B cell (primary cell): Measurements from ENCODE around the gene STAMBP. TPM values are rescaled to one million over a fixed set of nuclear protein-coding genes. Genes with fewer than 3 reads are reported as not detected.

ENCODE experiments used
- ATAC-seq: fragments of 200-7000 bp; cut with Tn5 transposase; one replicate; pipeline ENCODE4 v1.10.0; 2021; ENCODE audit warnings: low read depth, mild to moderate bottlenecking, moderate number of reproducible peaks, moderate library complexity
- CTCF ChIA-PET: fragments of 350-600 bp; sonication (Branson Sonifier 250); formaldehyde crosslinking; loops from one replicate; lab custom pipeline; 2021; ENCODE audit warnings: antibody characterized with exemption, inconsistent platforms; lab: Charles Lee
- POLR2A ChIA-PET: fragments of 350-600 bp; sonication (Branson Sonifier 250); formaldehyde crosslinking; loops from one replicate; lab custom pipeline; 2021; ENCODE audit warnings: antibody characterized with exemption; lab: Charles Lee
- DNase-seq: peaks from one replicate; pipeline ENCODE4 v3.0.0; 2013
- H2AFZ ChIP-seq: 2 replicates; pipeline ENCODE4 v1.6.1; 2012; ENCODE audit warnings: mild to moderate bottlenecking, low read depth, low read length; ENCODE audit not compliant: insufficient read depth, poor library complexity, severe bottlenecking
- H3K27ac ChIP-seq, 2 donors: 1 replicate in 1 of 2; 2 replicates in 1 of 2; pipeline ENCODE4 v1.5.1; 2012 to 2013; ENCODE audit warnings: low read length in 2 of 2, mild to moderate bottlenecking in 2 of 2, moderate library complexity in 1 of 2
- H3K27me3 ChIP-seq, 4 experiments: fragments of 200-600 bp in 1 of 4; sonication (generic) in 1 of 4; replicated peaks in 1 of 4; 1 replicate in 2 of 4; 2 replicates in 2 of 4; pipeline versions ENCODE4 v1.6.1 to v1.7.0; 2013 to 2016; ENCODE audit warnings: low read length in 3 of 4, mild to moderate bottlenecking in 2 of 4, mixed read lengths in 1 of 4, moderate library complexity in 1 of 4; ENCODE audit not compliant: insufficient read depth in 4 of 4, control insufficient read depth in 3 of 4; ENCODE audit errors: control extremely low read depth in 1 of 4
- H3K36me3 ChIP-seq, 2 experiments: replicated peaks in 1 of 2; 1 replicate in 1 of 2; 2 replicates in 1 of 2; pipeline versions ENCODE4 v1.6.1 to v1.7.1; 2013; ENCODE audit warnings: low read length in 1 of 2; ENCODE audit not compliant: insufficient read depth in 2 of 2, control insufficient read depth in 1 of 2; ENCODE audit errors: control extremely low read depth in 1 of 2, extremely low read depth in 1 of 2
- H3K4me1 ChIP-seq, 2 donors: fragments of 200-600 bp in 1 of 2; sonication (generic) in 1 of 2; 1 replicate in 1 of 2; 2 replicates in 1 of 2; pipeline versions ENCODE4 v1.5.1 to v1.6.1; 2013 to 2017; ENCODE audit warnings: low read length in 2 of 2; ENCODE audit not compliant: control insufficient read depth in 2 of 2, insufficient read depth in 2 of 2
- H3K4me2 ChIP-seq: replicated peaks from 2 replicates; pipeline ENCODE3; 2012; ENCODE audit warnings: mild to moderate bottlenecking, low read depth, low read length; ENCODE audit not compliant: poor library complexity, severe bottlenecking
- H3K4me3 ChIP-seq, 5 experiments: fragments of 200-600 bp in 1 of 5; sonication (generic) in 1 of 5; 1 replicate in 3 of 5; 2 replicates in 2 of 5; pipeline versions ENCODE4 v1.5.1 to v1.7.0; 2011 to 2016; ENCODE audit warnings: low read length in 4 of 5, mild to moderate bottlenecking in 4 of 5, low read depth in 2 of 5, control low read depth in 1 of 5, moderate library complexity in 1 of 5; ENCODE audit not compliant: insufficient read depth in 1 of 5; ENCODE audit errors: control extremely low read depth in 1 of 5, extremely low read depth in 1 of 5
- H3K79me2 ChIP-seq: fragments of 200-600 bp; sonication (generic); one replicate; pipeline ENCODE4 v1.6.0; 2016; ENCODE audit warnings: low read length; ENCODE audit not compliant: control insufficient read depth, insufficient read depth
- H3K9ac ChIP-seq: fragments of 200-600 bp; sonication (generic); 2 replicates; pipeline ENCODE4 v1.6.1; 2017; ENCODE audit warnings: mild to moderate bottlenecking, low read length, moderate library complexity
- H3K9me3 ChIP-seq, 3 donors: one replicate each; pipeline versions ENCODE4 v1.6.1 to v1.7.1; 2013; ENCODE audit warnings: low read length in 2 of 3; ENCODE audit not compliant: control insufficient read depth in 2 of 3, insufficient read depth in 1 of 3; ENCODE audit errors: control extremely low read depth in 1 of 3
- H4K20me1 ChIP-seq: 2 replicates; pipeline ENCODE4 v1.6.0; 2012; ENCODE audit warnings: mild to moderate bottlenecking, low read length; ENCODE audit not compliant: insufficient read depth, control insufficient read depth, poor library complexity, severe bottlenecking
- H3K27ac Mint-ChIP-seq: one replicate; pipeline ENCODE4 v1.8.0; 2021; ENCODE audit warnings: mixed read lengths
- H3K27me3 Mint-ChIP-seq: one replicate; pipeline ENCODE4 v1.8.0; 2021; ENCODE audit warnings: mixed read lengths
- H3K4me1 Mint-ChIP-seq: one replicate; pipeline ENCODE4 v1.8.0; 2021; ENCODE audit warnings: mixed read lengths
- H3K4me3 Mint-ChIP-seq: one replicate; pipeline ENCODE4 v1.8.0; 2021; ENCODE audit warnings: mixed read lengths
- H3K9me3 Mint-ChIP-seq: one replicate; pipeline ENCODE4 v1.8.0; 2022; ENCODE audit warnings: mixed read lengths; ENCODE audit not compliant: insufficient read depth
- EZH2 ChIP-seq: IDR thresholded peaks from 2 replicates; pipeline ENCODE4 v1.6.1; 2012; ENCODE audit warnings: borderline replicate concordance, low read depth, mild to moderate bottlenecking, moderate library complexity, low read length; ENCODE audit not compliant: insufficient read depth, poor library complexity, severe bottlenecking
- intact Hi-C: fragments of 100-400 bp; cut with micrococcal nuclease; formaldehyde crosslinking; loops from one replicate; pipeline ENCODE4 v1.10.0; 2022
- polyA plus RNA-seq: library from polyadenylated mRNA; depleted of rRNA; stranded (reverse); fragments of >200 nt; gene quantifications from 2 replicates; pipeline ENCODE4 v1.2.3, GENCODE V29; 2012
- total RNA-seq, 2 donors: library from RNA; stranded (reverse); fragments of 120-200 nt in 1 of 2; gene quantifications; 1 replicate in 1 of 2; 2 replicates in 1 of 2; pipeline versions ENCODE4 v1.2.3 to v1.2.4, GENCODE V29; 2013 to 2022
- TF ChIP-seq, protein P1 (sequence below): fragments of 200-600 bp; IDR thresholded peaks from one replicate; pipeline ENCODE4 v1.8.0; 2022; ENCODE audit warnings: antibody characterized with exemption, mild to moderate bottlenecking

The STAMBP gene
- total and polyA plus RNA-seq, 2 donors (not counting 1 experiment from before 2014, with no cell fraction given): 21.8 to 32.5 TPM

DNA sequence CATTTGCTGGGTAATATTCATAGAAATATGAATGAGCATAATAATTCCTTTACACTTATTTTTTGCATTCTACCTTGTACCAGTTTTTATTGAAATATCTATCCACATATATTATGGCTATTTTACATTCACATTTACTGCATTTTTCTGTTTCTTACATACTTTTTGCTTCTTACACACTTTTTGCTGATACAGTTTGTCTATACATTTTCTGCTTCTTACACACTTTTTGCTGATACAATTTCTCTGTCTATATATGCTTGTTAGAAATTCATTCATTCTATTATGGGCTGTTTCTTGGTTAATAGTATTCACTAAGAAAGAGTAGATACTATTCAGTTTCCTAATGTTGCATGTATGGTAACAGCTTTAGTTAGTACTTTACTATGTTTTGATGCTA lies 16.9 kb upstream of the STAMBP start:
- no peak overlapping the region for H3K4me3 ChIP-seq
- no peaks in the 10 kb centered on the region for H3K79me2 ChIP-seq
- H3K27ac ChIP-seq: no peak overlapping the region
- ATAC-seq: no peak
- ChIA-PET POLR2A (no interaction called here), CTCF (interaction anchor here (0.6 to 2.3 kb wide), 4 partner anchors 12 to 523 kb away, joined by 3 to 10 read pairs (median 4); no protein-coding TSS in a partner anchor)
- H4K20me1 ChIP-seq: no peaks in the 10 kb centered on the region
- intact Hi-C loops: no loop called here
- H3K36me3 ChIP-seq: no peaks in the 10 kb centered on the region
- DNase-seq: no peak
- H2AFZ ChIP-seq: no peak overlapping the region
- no peaks in the 10 kb centered on the region for H3K9me3 ChIP-seq
- Mint-ChIP-seq H3K9me3 (no peaks in the 10 kb centered on the region), H3K4me3 (no peak overlapping the region), H3K27ac (no peak overlapping the region), H3K27me3 (peaks cover 13% of the 10 kb centered on the region), H3K4me1 (no peaks in the 10 kb centered on the region)
- no peak for TF ChIP-seq EZH2
- TF ChIP-seq, protein P1, sequence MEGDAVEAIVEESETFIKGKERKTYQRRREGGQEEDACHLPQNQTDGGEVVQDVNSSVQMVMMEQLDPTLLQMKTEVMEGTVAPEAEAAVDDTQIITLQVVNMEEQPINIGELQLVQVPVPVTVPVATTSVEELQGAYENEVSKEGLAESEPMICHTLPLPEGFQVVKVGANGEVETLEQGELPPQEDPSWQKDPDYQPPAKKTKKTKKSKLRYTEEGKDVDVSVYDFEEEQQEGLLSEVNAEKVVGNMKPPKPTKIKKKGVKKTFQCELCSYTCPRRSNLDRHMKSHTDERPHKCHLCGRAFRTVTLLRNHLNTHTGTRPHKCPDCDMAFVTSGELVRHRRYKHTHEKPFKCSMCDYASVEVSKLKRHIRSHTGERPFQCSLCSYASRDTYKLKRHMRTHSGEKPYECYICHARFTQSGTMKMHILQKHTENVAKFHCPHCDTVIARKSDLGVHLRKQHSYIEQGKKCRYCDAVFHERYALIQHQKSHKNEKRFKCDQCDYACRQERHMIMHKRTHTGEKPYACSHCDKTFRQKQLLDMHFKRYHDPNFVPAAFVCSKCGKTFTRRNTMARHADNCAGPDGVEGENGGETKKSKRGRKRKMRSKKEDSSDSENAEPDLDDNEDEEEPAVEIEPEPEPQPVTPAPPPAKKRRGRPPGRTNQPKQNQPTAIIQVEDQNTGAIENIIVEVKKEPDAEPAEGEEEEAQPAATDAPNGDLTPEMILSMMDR: no peak
- H3K4me2 ChIP-seq: no peak overlapping the region
- H3K9ac ChIP-seq: no peak overlapping the region
- no peaks in the 10 kb centered on the region for H3K4me1 ChIP-seq
- H3K27me3 ChIP-seq: peaks cover 0 to 7% (median 0%) of the 10 kb centered on the region in 4 experiments

DNA sequence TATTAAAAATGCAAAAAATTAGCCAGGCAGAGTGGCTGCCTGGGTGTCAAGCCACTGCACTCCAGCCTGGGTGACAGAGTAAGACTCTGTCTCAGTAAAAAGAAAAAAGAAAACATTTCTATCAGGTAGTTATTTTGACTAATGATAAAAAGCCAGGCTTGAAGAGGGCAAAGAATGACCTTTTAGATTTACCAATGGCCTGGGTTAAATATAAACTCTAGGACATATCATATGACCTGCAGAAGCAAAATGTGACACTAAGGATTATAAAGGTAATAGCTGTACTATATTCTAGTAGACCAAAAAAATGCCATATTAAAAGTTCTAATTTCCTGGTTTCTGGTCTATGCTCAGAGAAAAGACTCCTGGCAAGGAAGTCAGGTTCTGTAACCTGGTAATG lies 16.1 kb upstream of the STAMBP start:
- TF ChIP-seq, protein P1: no peak
- no peak for TF ChIP-seq EZH2
- intact Hi-C loops: no loop called here
- H3K4me1 Mint-ChIP-seq: no peaks in the 10 kb centered on the region
- Histone ChIP-seq H3K27ac (no peak overlapping the region), H3K27me3 (peaks cover 0 to 7% (median 0%) of the 10 kb centered on the region in 4 experiments), H4K20me1 (no peaks in the 10 kb centered on the region), H3K4me1 (no peaks in the 10 kb centered on the region), H3K36me3 (no peaks in the 10 kb centered on the region), H2AFZ (no peak overlapping the region), H3K9ac (no peak overlapping the region), H3K79me2 (no peaks in the 10 kb centered on the region), H3K4me2 (no peak overlapping the region), H3K4me3 (no peak overlapping the region), H3K9me3 (no peaks in the 10 kb centered on the region)
- no peak overlapping the region for H3K27ac Mint-ChIP-seq
- POLR2A ChIA-PET: no interaction called here
- no peak overlapping the region for H3K4me3 Mint-ChIP-seq
- CTCF ChIA-PET: interaction anchor here (2.3 kb wide), 1 partner anchor 12 kb away, joined by 10 read pairs; no protein-coding TSS in a partner anchor
- DNase-seq (no peak), ATAC-seq (no peak)
- peaks cover 13% of the 10 kb centered on the region for H3K27me3 Mint-ChIP-seq
- no peaks in the 10 kb centered on the region for H3K9me3 Mint-ChIP-seq
